Fibroblast of the aortic adventitia (primary cell): Measurements from ENCODE around the gene ANKLE2. TPM values are rescaled to one million over a fixed set of nuclear protein-coding genes. Genes with fewer than 3 reads are reported as not detected.
"Not testable (repeated sequence)": the region's sequence is repeated elsewhere in the genome, so short reads cannot be mapped to it uniquely, and the experiment has no call there.

Source experiments
- DNase-seq: peaks from one replicate; pipeline ENCODE4 v3.0.0-alpha.2; 2010; ENCODE audit warnings: low read depth
- H3K4me3 ChIP-seq: 2 replicates; pipeline ENCODE4 v1.5.1; 2011; ENCODE audit warnings: low read depth, mild to moderate bottlenecking, control low read depth, low read length, moderate library complexity
- CTCF ChIP-seq: IDR thresholded peaks from 2 replicates; pipeline ENCODE4 v1.5.1; 2011; ENCODE audit warnings: mild to moderate bottlenecking, low read length, control low read depth, inconsistent platforms; ENCODE audit not compliant: insufficient read depth
- total RNA-seq: library from RNA; depleted of rRNA; stranded (reverse); fragments of >200 nt; gene quantifications from 2 replicates; pipeline ENCODE4 v1.2.3, GENCODE V29; 2012; ENCODE audit warnings: low replicate concordance

ANKLE2 gene
- total RNA-seq, 1 donor = 68.4 TPM

- no peak for DNase-seq
- H3K4me3 ChIP-seq = no peak overlapping the region
- TF ChIP-seq CTCF = no peak
Measured at GRCh38 chr12:132803125-132803524, 41.5 kb upstream of the ANKLE2 start.

- no peak for TF ChIP-seq CTCF
- DNase-seq = no peak
- no peak overlapping the region for H3K4me3 ChIP-seq
Measured at GRCh38 chr12:132801741-132802140, 40.1 kb upstream of the ANKLE2 start.

GRCh38 chr12:132798836-132799235, 37.2 kb upstream of the ANKLE2 start:
- no peak overlapping the region for H3K4me3 ChIP-seq
- no peak for DNase-seq
- no peak for TF ChIP-seq CTCF

GRCh38 chr12:132797820-132798570, 36.4 kb upstream of the ANKLE2 start:
- no peak overlapping the region for H3K4me3 ChIP-seq
- DNase-seq = no peak
- no peak for TF ChIP-seq CTCF

GRCh38 chr12:132795847-132796246, 34.2 kb upstream of the ANKLE2 start:
- TF ChIP-seq CTCF = no peak

GRCh38 chr12:132791940-132792339, 30.3 kb upstream of the ANKLE2 start:
- DNase-seq, H3K4me3 ChIP-seq: not testable (repeated sequence)

More at GRCh38 chr12:132795847-132796246, 34.2 kb upstream of the ANKLE2 start:
- DNase-seq = no peak
- no peak overlapping the region for H3K4me3 ChIP-seq

GRCh38 chr12:132789099-132789471, 27.5 kb upstream of the ANKLE2 start:
- DNase-seq = no peak
- TF ChIP-seq CTCF = no peak
- no peak overlapping the region for H3K4me3 ChIP-seq
